Muscle layer of colon (tissue), 2 donors: Measurements from ENCODE around the gene TRRAP.

Experiments
- H3K27ac ChIP-seq: one replicate; pipeline ENCODE4 v1.7.0; 2013; ENCODE audit warnings: low read depth, mild to moderate bottlenecking, low read length, moderate library complexity
- H3K27me3 ChIP-seq, 2 donors: one replicate each; pipeline ENCODE4 v1.7.0; 2013; ENCODE audit warnings: low read length in 2 of 2, mild to moderate bottlenecking in 2 of 2; ENCODE audit not compliant: insufficient read depth in 2 of 2, control insufficient read depth in 1 of 2
- H3K36me3 ChIP-seq: one replicate; pipeline ENCODE4 v1.7.0; 2013; ENCODE audit warnings: mild to moderate bottlenecking, low read length; ENCODE audit not compliant: insufficient read depth
- H3K4me1 ChIP-seq: one replicate; pipeline ENCODE4 v1.7.0; 2013; ENCODE audit warnings: mild to moderate bottlenecking, low read length; ENCODE audit not compliant: insufficient read depth
- H3K4me3 ChIP-seq, 2 donors: one replicate each; pipeline ENCODE4 v1.7.0; 2013; ENCODE audit warnings: low read length in 2 of 2, low read depth in 1 of 2, mild to moderate bottlenecking in 1 of 2, moderate library complexity in 1 of 2
- H3K9ac ChIP-seq: one replicate; pipeline ENCODE4 v1.7.0; 2013; ENCODE audit warnings: low read length
- H3K9me3 ChIP-seq: one replicate; pipeline ENCODE4 v1.7.0; 2013; ENCODE audit warnings: mild to moderate bottlenecking, low read length
- donor health status: abdominal sarcoma.
- donor health status: Adenocarcinoma of cecum.

Gene TRRAP

DNA sequence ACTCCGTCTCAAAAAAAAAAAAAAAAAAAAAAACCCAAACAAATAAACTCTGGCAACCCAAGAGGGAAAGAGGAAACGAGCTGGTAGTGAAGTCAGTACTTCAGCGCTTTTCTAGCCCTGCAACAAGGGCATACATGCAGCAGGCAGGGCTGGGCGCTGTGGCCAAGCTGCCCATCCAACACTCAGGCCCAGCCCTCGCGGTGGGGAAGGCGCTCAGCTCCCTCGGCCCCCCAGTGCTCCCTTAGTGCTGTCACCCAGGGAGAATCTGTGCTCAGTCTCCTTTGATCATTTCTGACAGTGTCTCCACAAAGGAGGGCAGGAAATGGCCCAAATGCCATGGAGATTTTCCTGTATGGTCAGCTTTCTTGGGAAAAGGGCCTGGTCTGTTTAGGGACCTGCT lies 168.4 kb downstream of the TRRAP start:
- no peak overlapping the region for H3K4me3 ChIP-seq
- no peak overlapping the region for H3K9ac ChIP-seq
- no peaks in the 10 kb centered on the region for H3K4me1 ChIP-seq
- H3K27me3 ChIP-seq: no peaks in the 10 kb centered on the region
- no peak overlapping the region for H3K27ac ChIP-seq
- H3K36me3 ChIP-seq: peaks cover 67% of the 10 kb centered on the region
- H3K9me3 ChIP-seq: no peaks in the 10 kb centered on the region

DNA sequence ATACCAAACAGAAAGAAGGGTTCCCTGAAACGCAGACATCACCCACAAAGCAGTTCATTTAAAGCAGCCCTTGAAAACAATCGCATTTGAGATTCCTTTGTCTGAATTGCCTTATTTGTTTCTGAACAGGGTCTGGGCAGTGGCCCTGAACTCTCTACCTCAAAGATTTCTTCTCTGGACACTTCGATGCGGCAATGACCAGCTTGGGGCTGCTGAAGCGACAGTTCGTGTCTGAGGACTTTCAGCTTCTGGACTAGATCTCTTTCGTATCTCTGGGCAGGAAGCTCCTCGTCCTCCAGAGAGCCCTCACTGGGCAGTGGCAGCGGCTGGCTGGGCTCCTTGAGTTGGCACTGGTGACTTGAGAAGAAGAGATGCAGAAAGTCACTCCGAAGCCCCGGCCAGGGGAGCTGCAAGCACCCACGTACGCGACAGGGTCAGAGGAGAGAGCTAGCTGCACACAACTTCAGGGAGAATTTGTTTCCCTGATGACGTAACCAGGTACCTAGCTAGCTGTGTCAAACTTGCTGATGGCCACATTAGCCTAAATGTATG lies 169.3 kb downstream of the TRRAP start:
- H3K4me1 ChIP-seq: no peaks in the 10 kb centered on the region
- no peak overlapping the region for H3K4me3 ChIP-seq
- H3K36me3 ChIP-seq: peaks cover 70% of the 10 kb centered on the region
- H3K9ac ChIP-seq: no peak overlapping the region
- no peak overlapping the region for H3K27ac ChIP-seq
- no peaks in the 10 kb centered on the region for H3K27me3 ChIP-seq
- no peaks in the 10 kb centered on the region for H3K9me3 ChIP-seq

GRCh38 chr7:99050971-99051370 lies 172.6 kb downstream of the TRRAP start:
- Histone ChIP-seq H3K9me3 (no peaks in the 10 kb centered on the region), H3K36me3 (peaks cover 67% of the 10 kb centered on the region), H3K27ac (no peak overlapping the region)

GRCh38 chr7:99054781-99055180 lies 176.4 kb downstream of the TRRAP start:
- Histone ChIP-seq H3K4me1 (no peaks in the 10 kb centered on the region), H3K27ac (no peak overlapping the region), H3K36me3 (peaks cover 49% of the 10 kb centered on the region), H3K4me3 (no peak overlapping the region), H3K9ac (no peak overlapping the region), H3K9me3 (no peaks in the 10 kb centered on the region), H3K27me3 (no peaks in the 10 kb centered on the region)

More at GRCh38 chr7:99050971-99051370, 172.6 kb downstream of the TRRAP start:
- H3K4me3 ChIP-seq: no peak overlapping the region
- no peaks in the 10 kb centered on the region for H3K27me3 ChIP-seq
- no peak overlapping the region for H3K9ac ChIP-seq
- H3K4me1 ChIP-seq: no peaks in the 10 kb centered on the region

GRCh38 chr7:99061001-99061776 lies 182.9 kb downstream of the TRRAP start:
- Histone ChIP-seq H3K9me3 (no peaks in the 10 kb centered on the region), H3K27me3 (no peaks in the 10 kb centered on the region), H3K36me3 (peaks cover 10% of the 10 kb centered on the region), H3K4me3 (no peak overlapping the region), H3K27ac (no peak overlapping the region), H3K4me1 (no peaks in the 10 kb centered on the region), H3K9ac (no peak overlapping the region)
